Endothelial cell of umbilical vein (primary cell): ENCODE measurements around the gene MRPL38. TPM values are rescaled to one million over a fixed set of nuclear protein-coding genes. Genes with fewer than 3 reads are reported as not detected.

Experiments used
- BruUV-seq: library from RNA; stranded (reverse); fragments of 400-500 nt; replicated peaks from 2 replicates; lab custom pipeline; 2021; lab: Mats Ljungman, UMichigan
- CTCF ChIA-PET: fragments of 300-600, 350-600 bp; sonication (Branson Sonifier 250); formaldehyde crosslinking; loops from one replicate; lab custom pipeline; 2021; ENCODE audit warnings: antibody characterized with exemption, inconsistent platforms; lab: Charles Lee
- POLR2A ChIA-PET: fragments of 300-600, 350-600 bp; sonication (Branson Sonifier 250); formaldehyde crosslinking; loops from one replicate; lab custom pipeline; 2021; ENCODE audit warnings: antibody characterized with exemption, inconsistent platforms; lab: Charles Lee
- DNase-seq: peaks from one replicate; pipeline ENCODE4 v3.0.0-alpha.2; 2011; ENCODE audit warnings: low read depth, low spot score
- FAIRE-seq: peaks from 2 replicates; lab custom pipeline; 2011; peaks lifted over from hg19 to GRCh38; lab: Jason Lieb, UNC
- H2AFZ ChIP-seq: 2 replicates; pipeline ENCODE4 v1.6.0; 2012; ENCODE audit warnings: low read depth, low read length, control low read depth, inconsistent platforms
- H3K27ac ChIP-seq: 2 replicates; pipeline ENCODE4 v1.5.1; 2011; ENCODE audit warnings: low read depth, mild to moderate bottlenecking, control low read depth, low read length, moderate library complexity; ENCODE audit not compliant: insufficient read depth
- H3K27me3 ChIP-seq, 2 experiments: 2 replicates each; pipeline versions ENCODE4 v1.6.0 to v1.6.1; 2011; ENCODE audit warnings: low read length in 2 of 2, mixed read lengths in 1 of 2; ENCODE audit not compliant: control insufficient read depth in 2 of 2, insufficient read depth in 2 of 2
- H3K36me3 ChIP-seq, 2 experiments: 2 replicates in 1 of 2; 3 replicates in 1 of 2; pipeline ENCODE4 v1.5.1; 2011; ENCODE audit warnings: low read length in 2 of 2, mild to moderate bottlenecking in 1 of 2, moderate library complexity in 1 of 2; ENCODE audit not compliant: control insufficient read depth in 2 of 2, insufficient read depth in 2 of 2; ENCODE audit errors: extremely low read depth in 1 of 2
- H3K4me1 ChIP-seq: 3 replicates; pipeline ENCODE4 v1.5.1; 2011; ENCODE audit warnings: mild to moderate bottlenecking, low read length; ENCODE audit not compliant: control insufficient read depth, insufficient read depth; ENCODE audit errors: extremely low read depth
- H3K4me2 ChIP-seq: 2 replicates; pipeline ENCODE4 v1.6.1; 2011; ENCODE audit warnings: low read length, control low read depth, mixed read lengths; ENCODE audit not compliant: insufficient read depth
- H3K4me3 ChIP-seq, 3 experiments: fragments of 200-600 bp in 1 of 3; sonication (generic), shearing (Covaris generic) in 1 of 3; replicated peaks in 1 of 3; 2 replicates each; pipeline ENCODE4 v1.5.1; 2011 to 2016; ENCODE audit warnings: control low read depth in 3 of 3, low read length in 3 of 3, mild to moderate bottlenecking in 2 of 3, inconsistent platforms in 1 of 3, low read depth in 1 of 3, moderate library complexity in 1 of 3; ENCODE audit not compliant: insufficient read depth in 1 of 3
- H3K79me2 ChIP-seq: 2 replicates; pipeline ENCODE4 v1.6.0; 2012; ENCODE audit warnings: low read length, inconsistent platforms; ENCODE audit not compliant: control insufficient read depth, insufficient read depth
- H3K9ac ChIP-seq: replicated peaks from 2 replicates; pipeline ENCODE3; 2011; ENCODE audit warnings: low read length, control low read depth; ENCODE audit not compliant: insufficient read depth; ENCODE audit errors: extremely low read depth
- H3K9me1 ChIP-seq: replicated peaks from 3 replicates; pipeline ENCODE4 v1.6.0; 2011; ENCODE audit warnings: mild to moderate bottlenecking, low read length; ENCODE audit not compliant: control insufficient read depth, insufficient read depth; ENCODE audit errors: extremely low read depth
- H3K9me3 ChIP-seq: replicated peaks from 2 replicates; pipeline ENCODE4 v1.5.1; 2012; ENCODE audit warnings: low read length, inconsistent platforms; ENCODE audit not compliant: control insufficient read depth, insufficient read depth
- H4K20me1 ChIP-seq: replicated peaks from 2 replicates; pipeline ENCODE3; 2011; ENCODE audit warnings: mild to moderate bottlenecking, low read length; ENCODE audit not compliant: control insufficient read depth, insufficient read depth; ENCODE audit errors: extremely low read depth
- EZH2 ChIP-seq: IDR thresholded peaks from 2 replicates; pipeline ENCODE4 v1.6.1; 2012; ENCODE audit warnings: borderline replicate concordance, low read depth, mild to moderate bottlenecking, moderate library complexity, low read length, inconsistent platforms; ENCODE audit not compliant: severe bottlenecking
- FOS ChIP-seq: IDR thresholded peaks from 2 replicates; pipeline ENCODE4 v1.6.1; 2011; ENCODE audit warnings: mild to moderate bottlenecking, low read length, moderate library complexity, borderline replicate concordance; ENCODE audit not compliant: insufficient read depth
- GATA2 ChIP-seq: IDR thresholded peaks from 2 replicates; pipeline ENCODE4 v1.7.0; 2011; ENCODE audit warnings: low read depth, mild to moderate bottlenecking, moderate library complexity, mixed read lengths, low read length; ENCODE audit not compliant: insufficient read length, insufficient read depth
- JUN ChIP-seq: IDR thresholded peaks from 2 replicates; pipeline ENCODE4 v1.6.1; 2011; ENCODE audit warnings: borderline replicate concordance, low read depth; ENCODE audit not compliant: insufficient read length, insufficient read depth
- MYC ChIP-seq: IDR thresholded peaks from one replicate; pipeline ENCODE4 v1.6.1; 2011; ENCODE audit warnings: mild to moderate bottlenecking, low read depth, low read length
- POLR2A ChIP-seq: IDR thresholded peaks from 2 replicates; pipeline ENCODE4 v1.6.1; 2012; ENCODE audit warnings: low read depth, mild to moderate bottlenecking, control low read depth, low read length
- POLR2AphosphoS5 ChIP-seq: IDR thresholded peaks from 2 replicates; pipeline ENCODE4 v1.6.1; 2012; ENCODE audit warnings: low read depth, mild to moderate bottlenecking, control low read depth, low read length, moderate library complexity; ENCODE audit not compliant: insufficient read depth
- dilution Hi-C: fragments of 300-500 bp; cut with MboI; formaldehyde crosslinking; loops from one replicate; pipeline ENCODE4 v1.15.0; 2019; ENCODE audit warnings: low sequenced_read_pairs; ENCODE audit not compliant: extremely low pct_ligation_motif_present
- intact Hi-C: fragments of 100-400 bp; cut with micrococcal nuclease; formaldehyde crosslinking; loops from one replicate; pipeline ENCODE4 v1.10.0; 2022
- polyA plus RNA-seq, 4 experiments: library from polyadenylated mRNA; depleted of rRNA in 3 of 4; stranded (reverse) in 3 of 4; unstranded in 1 of 4; fragments of >200 nt; gene quantifications; 2 replicates each; pipeline versions ENCODE4 v1.2.1 to v1.2.3, GENCODE V29; 2011 to 2012; ENCODE audit warnings: missing spikeins in 1 of 4
- total RNA-seq: library from RNA; stranded (reverse); gene quantifications from 2 replicates; pipeline ENCODE4 v1.2.3, GENCODE V29; 2021
- TF ChIP-seq, protein P1 (sequence below), 2 donors: IDR thresholded peaks; 1 replicate in 1 of 2; 2 replicates in 1 of 2; pipeline ENCODE4 v1.5.1; 2011; ENCODE audit warnings: low read length in 2 of 2, mild to moderate bottlenecking in 2 of 2, moderate library complexity in 2 of 2, control low read depth in 1 of 2, inconsistent platforms in 1 of 2, low read depth in 1 of 2; ENCODE audit not compliant: insufficient read depth in 1 of 2; ENCODE audit errors: extremely low read depth in 1 of 2
- TF ChIP-seq, protein P2 (sequence below): IDR thresholded peaks from 2 replicates; pipeline ENCODE4 v1.6.1; 2011; ENCODE audit not compliant: insufficient read depth, insufficient read length

Gene MRPL38
- total and polyA plus RNA-seq, 2 donors (not counting 3 experiments of a cell fraction or from before 2014, with no cell fraction given), result 82.7 to 93.8 TPM

DNA sequence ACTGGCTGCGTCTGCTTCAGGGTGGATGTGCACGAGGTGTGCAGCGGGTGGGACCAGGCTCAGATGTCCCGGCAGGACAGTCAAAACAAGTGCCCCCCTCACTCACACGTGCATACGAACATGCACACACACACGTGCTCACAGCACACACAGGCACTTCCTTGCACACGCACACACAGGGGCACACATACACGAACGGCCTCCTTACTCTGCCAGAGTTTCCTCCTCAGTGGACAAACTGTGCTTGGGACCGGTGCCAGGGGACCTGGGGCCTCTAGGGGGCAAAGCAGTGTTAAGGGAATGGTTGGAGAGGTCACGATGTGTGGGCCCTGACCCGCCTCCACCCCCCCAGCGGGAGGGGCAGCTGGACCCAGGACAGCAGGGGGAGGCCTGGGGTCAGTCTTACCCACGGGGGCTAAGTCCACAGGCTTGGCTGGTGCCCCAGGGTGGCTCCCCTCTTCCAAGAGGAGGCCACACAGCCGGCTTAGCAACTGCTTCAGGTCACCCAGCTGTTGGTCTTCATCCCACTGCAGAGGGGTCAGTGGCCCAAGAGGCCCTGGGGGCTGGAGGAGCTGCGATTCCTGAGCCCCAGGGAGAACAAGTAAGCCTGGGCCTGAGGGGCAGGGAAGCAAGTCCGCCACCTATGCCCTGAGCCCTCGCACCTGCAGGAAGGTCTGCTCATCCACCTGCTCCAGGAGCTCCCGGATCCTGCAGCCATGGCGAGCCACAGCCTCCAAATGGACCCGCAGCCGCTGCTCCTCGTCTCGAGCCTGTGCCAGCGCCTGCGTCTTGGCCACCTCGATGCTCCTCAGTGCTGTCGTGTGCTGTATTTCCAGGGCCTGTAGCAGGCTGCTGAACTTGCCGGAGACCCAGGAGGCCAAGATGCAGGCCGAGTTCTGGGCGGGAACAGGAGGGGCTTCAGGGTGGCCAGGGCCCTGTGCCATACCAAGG, 12.8 kb downstream of the MRPL38 start:
- H3K27ac ChIP-seq, result no peak overlapping the region
- intact Hi-C loops (no loop called here), dilution Hi-C loops (no loop called here)
- peaks cover 8% of the 10 kb centered on the region for H3K4me1 ChIP-seq
- H3K9ac ChIP-seq, result no peak overlapping the region
- no peak for DNase-seq
- H4K20me1 ChIP-seq, result no peaks in the 10 kb centered on the region
- H3K36me3 ChIP-seq, result peaks cover 0 to 15% of the 10 kb centered on the region in 2 experiments
- no peaks in the 10 kb centered on the region for H3K9me1 ChIP-seq
- H3K4me2 ChIP-seq, result no peak overlapping the region
- ChIA-PET POLR2A (no interaction called here), CTCF (interaction anchor here (0.5 to 1.1 kb wide), 2 partner anchors 16 to 62 kb away, joined by 3 read pairs; no protein-coding TSS in a partner anchor)
- no peaks in the 10 kb centered on the region for H3K27me3 ChIP-seq
- H3K4me3 ChIP-seq, result no peak overlapping the region
- FAIRE-seq, result no peak
- H2AFZ ChIP-seq, result no peak overlapping the region
- H3K79me2 ChIP-seq, result peaks cover 22% of the 10 kb centered on the region
- TF ChIP-seq POLR2A, result no peak
- peak; percentile 14 for TF ChIP-seq POLR2AphosphoS5
- H3K9me3 ChIP-seq, result no peaks in the 10 kb centered on the region
- BruUV-seq, result no TSS peak

DNA sequence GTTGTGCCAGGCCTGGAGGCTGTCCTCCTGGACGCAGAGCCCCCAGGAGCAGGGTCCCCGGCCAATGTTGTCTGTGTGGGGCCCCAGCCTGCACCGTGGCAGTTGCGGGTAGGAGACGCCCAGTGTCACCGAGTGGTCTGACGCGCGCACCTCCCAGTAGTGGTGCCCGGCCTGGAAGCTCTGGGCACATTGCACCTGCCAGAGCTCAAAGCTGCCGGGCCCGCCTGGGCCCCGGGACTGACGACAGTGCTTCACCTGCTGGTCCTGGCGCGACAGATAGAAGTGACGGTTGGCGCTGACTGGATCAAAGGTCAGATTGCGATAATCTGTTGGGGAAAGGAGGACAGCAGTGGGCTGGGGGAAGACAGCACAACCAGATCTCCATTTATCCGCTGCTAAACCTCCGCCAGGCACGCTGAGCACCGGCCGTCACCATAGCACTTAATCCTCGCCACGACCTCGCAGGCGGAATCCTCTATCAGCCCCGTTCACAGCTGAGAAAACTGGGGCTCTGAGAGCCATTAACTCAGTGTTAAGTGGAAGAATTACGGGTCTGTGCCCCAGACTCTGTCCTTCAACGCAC, 13.6 kb downstream of the MRPL38 start:
- POLR2A ChIA-PET, result no interaction called here
- no peak overlapping the region for H3K27ac ChIP-seq
- no peak overlapping the region for H3K9ac ChIP-seq
- H4K20me1 ChIP-seq, result no peaks in the 10 kb centered on the region
- H3K27me3 ChIP-seq, result no peaks in the 10 kb centered on the region
- peaks cover 0 to 15% of the 10 kb centered on the region in 2 experiments for H3K36me3 ChIP-seq
- TF ChIP-seq, protein P1, sequence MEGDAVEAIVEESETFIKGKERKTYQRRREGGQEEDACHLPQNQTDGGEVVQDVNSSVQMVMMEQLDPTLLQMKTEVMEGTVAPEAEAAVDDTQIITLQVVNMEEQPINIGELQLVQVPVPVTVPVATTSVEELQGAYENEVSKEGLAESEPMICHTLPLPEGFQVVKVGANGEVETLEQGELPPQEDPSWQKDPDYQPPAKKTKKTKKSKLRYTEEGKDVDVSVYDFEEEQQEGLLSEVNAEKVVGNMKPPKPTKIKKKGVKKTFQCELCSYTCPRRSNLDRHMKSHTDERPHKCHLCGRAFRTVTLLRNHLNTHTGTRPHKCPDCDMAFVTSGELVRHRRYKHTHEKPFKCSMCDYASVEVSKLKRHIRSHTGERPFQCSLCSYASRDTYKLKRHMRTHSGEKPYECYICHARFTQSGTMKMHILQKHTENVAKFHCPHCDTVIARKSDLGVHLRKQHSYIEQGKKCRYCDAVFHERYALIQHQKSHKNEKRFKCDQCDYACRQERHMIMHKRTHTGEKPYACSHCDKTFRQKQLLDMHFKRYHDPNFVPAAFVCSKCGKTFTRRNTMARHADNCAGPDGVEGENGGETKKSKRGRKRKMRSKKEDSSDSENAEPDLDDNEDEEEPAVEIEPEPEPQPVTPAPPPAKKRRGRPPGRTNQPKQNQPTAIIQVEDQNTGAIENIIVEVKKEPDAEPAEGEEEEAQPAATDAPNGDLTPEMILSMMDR (IDR thresholded peaks at IDR 0.05; ENCODE audit: extremely low read depth in 1 of 2, insufficient read depth in 1 of 2, low read depth in 1 of 2, low read length in 2 of 2), result no peak
- TF ChIP-seq EZH2, result no peak
- no peak for TF ChIP-seq GATA2
- TF ChIP-seq POLR2A, result no peak
- TF ChIP-seq MYC, result no peak
- TF ChIP-seq, protein P2, sequence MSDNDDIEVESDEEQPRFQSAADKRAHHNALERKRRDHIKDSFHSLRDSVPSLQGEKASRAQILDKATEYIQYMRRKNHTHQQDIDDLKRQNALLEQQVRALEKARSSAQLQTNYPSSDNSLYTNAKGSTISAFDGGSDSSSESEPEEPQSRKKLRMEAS, result no peak
- no peak for TF ChIP-seq FOS
- TF ChIP-seq JUN, result no peak
- no peak for TF ChIP-seq POLR2AphosphoS5
- dilution Hi-C loops, result no loop called here
- no peaks in the 10 kb centered on the region for H3K9me3 ChIP-seq
- peaks cover 22% of the 10 kb centered on the region for H3K79me2 ChIP-seq
- intact Hi-C loops, result no loop called here
- FAIRE-seq, result no peak
- BruUV-seq, result no TSS peak
- H3K4me3 ChIP-seq, result no peak overlapping the region
- no peak for DNase-seq
- no peaks in the 10 kb centered on the region for H3K9me1 ChIP-seq
- no peak overlapping the region for H3K4me2 ChIP-seq
- no peak overlapping the region for H2AFZ ChIP-seq
- CTCF ChIA-PET, result no interaction called here
- H3K4me1 ChIP-seq, result peaks cover 8% of the 10 kb centered on the region
